Ramos (cell line): ENCODE data around the gene MICALL2.

Experiments
- in situ Hi-C: fragments of 300-500 bp; cut with MboI; formaldehyde crosslinking; loops from one replicate; pipeline ENCODE4 v1.14.3; 2022; ENCODE audit warnings: low sequenced_read_pairs; ENCODE audit not compliant: unreplicated experiment

Gene MICALL2

GRCh38 chr7:1385086-1385808 is 74.0 kb downstream of the MICALL2 start:
- in situ Hi-C loops = no loop called here
